Esophagus squamous epithelium (tissue), 4 donors: ENCODE measurements around the gene PTK6.

ENCODE experiments used
- POLR2A ChIP-seq, 4 donors: fragments of 450-650 bp; IDR thresholded peaks; one replicate each; pipeline ENCODE4 v1.6.1; 2017; ENCODE audit warnings: antibody characterized with exemption in 4 of 4, mild to moderate bottlenecking in 4 of 4, moderate library complexity in 3 of 4
- TF ChIP-seq, protein P1 (sequence below), 6 experiments: fragments of 450-650 bp in 4 of 6; fragments of 200-600 bp in 2 of 6; sonication (generic) in 2 of 6; IDR thresholded peaks; one replicate each; pipeline ENCODE4 v1.5.1; 2016 to 2019; ENCODE audit warnings: antibody characterized with exemption in 6 of 6, mild to moderate bottlenecking in 4 of 6, moderate library complexity in 4 of 6

DNA sequence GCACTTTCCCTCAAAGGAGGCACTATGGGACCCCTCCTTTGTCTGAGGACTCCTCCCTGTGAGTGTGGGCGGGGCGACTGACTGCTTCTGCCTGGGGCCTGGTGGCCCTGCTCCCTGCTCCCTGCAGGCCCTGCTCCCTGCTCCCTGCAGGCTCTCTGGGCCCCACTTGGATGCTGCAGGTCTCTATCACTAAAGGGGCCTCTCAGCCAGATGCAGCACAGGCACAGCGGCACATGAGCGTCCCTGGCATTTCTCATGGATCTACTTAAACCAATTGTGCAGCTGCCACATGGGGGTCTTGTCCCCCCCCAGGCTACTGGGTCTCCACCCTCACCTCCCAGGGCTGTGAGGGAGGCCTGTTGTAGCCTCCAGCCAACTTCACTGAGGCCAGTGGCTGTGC lies 46.1 kb downstream of the PTK6 start:
- TF ChIP-seq POLR2A (IDR thresholded peaks at IDR 0.05) = no peak
- TF ChIP-seq, protein P1, sequence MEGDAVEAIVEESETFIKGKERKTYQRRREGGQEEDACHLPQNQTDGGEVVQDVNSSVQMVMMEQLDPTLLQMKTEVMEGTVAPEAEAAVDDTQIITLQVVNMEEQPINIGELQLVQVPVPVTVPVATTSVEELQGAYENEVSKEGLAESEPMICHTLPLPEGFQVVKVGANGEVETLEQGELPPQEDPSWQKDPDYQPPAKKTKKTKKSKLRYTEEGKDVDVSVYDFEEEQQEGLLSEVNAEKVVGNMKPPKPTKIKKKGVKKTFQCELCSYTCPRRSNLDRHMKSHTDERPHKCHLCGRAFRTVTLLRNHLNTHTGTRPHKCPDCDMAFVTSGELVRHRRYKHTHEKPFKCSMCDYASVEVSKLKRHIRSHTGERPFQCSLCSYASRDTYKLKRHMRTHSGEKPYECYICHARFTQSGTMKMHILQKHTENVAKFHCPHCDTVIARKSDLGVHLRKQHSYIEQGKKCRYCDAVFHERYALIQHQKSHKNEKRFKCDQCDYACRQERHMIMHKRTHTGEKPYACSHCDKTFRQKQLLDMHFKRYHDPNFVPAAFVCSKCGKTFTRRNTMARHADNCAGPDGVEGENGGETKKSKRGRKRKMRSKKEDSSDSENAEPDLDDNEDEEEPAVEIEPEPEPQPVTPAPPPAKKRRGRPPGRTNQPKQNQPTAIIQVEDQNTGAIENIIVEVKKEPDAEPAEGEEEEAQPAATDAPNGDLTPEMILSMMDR (IDR thresholded peaks at IDR 0.05) = no peak
